ELF-1 (cell line): ENCODE measurements around the gene CTNND2.

ENCODE experiments used
- DNase-seq: peaks from one replicate; pipeline ENCODE4 v3.0.0-alpha.2; 2016; ENCODE audit warnings: low read depth, low spot score

CTNND2 gene

GRCh38 chr5:10933121-10933520, 971.1 kb downstream of the CTNND2 start:
- no peak for DNase-seq

GRCh38 chr5:10932426-10932825, 971.8 kb downstream of the CTNND2 start:
- DNase-seq = no peak

- DNase-seq = no peak
These were observed 976.6 kb downstream of the CTNND2 start for GRCh38 chr5:10927608-10928007.

GRCh38 chr5:10923310-10923709, 980.9 kb downstream of the CTNND2 start:
- DNase-seq = no peak
